ENCODE measurements around the gene TIE1. TPM values are rescaled to one million over a fixed set of nuclear protein-coding genes. Genes with fewer than 3 reads are reported as not detected.

The TIE1 gene
- total RNA-seq, 1 experiment from 2014 or later, result not detected

DNA sequence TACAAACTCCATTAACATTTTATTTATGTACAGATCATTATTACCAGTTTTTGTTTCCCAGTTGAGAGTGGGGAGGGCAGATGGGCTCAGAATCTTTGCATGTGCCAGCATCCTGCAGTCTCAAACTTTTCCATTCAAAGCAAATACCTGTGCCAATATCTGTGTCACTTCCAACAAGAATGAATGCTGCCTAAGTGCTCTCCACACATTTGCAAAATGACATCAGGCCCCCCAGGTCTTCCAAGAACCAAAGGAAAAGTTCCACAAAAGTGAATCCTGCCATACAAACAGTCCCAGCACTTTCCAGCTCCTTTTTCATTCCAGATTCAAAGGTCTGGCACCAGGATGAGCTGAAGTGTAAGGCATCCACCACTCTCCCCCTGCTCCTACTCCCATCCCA is 1.7 kb upstream of the TIE1 start:
- no peak overlapping the region for H3K27ac Mint-ChIP-seq (ENCODE audit: unreplicated experiment)
- H3K27me3 Mint-ChIP-seq (ENCODE audit: insufficient read depth, unreplicated experiment), result no peaks in the 10 kb centered on the region
- ChIA-PET CTCF (no interaction called here), POLR2A (no interaction called here)
- no peak overlapping the region for H3K4me3 Mint-ChIP-seq (ENCODE audit: unreplicated experiment)
- Histone ChIP-seq H3K36me3 (ENCODE audit: control insufficient read depth, insufficient read depth, low read length) (no peaks in the 10 kb centered on the region), H3K9me3 (no peaks in the 10 kb centered on the region), H3K4me3 (ENCODE audit: low read depth, low read length) (no peak overlapping the region), H3K4me1 (no peaks in the 10 kb centered on the region), H3K27me3 (replicated peaks; ENCODE audit: control insufficient read depth, insufficient read depth, low read length) (no peaks in the 10 kb centered on the region)
- H3K4me1 Mint-ChIP-seq (ENCODE audit: low read depth, unreplicated experiment), result peaks cover 12% of the 10 kb centered on the region
- no peak for DNase-seq
- no peaks in the 10 kb centered on the region for H3K36me3 Mint-ChIP-seq (ENCODE audit: insufficient read depth, unreplicated experiment)
- TF ChIP-seq, protein P1, sequence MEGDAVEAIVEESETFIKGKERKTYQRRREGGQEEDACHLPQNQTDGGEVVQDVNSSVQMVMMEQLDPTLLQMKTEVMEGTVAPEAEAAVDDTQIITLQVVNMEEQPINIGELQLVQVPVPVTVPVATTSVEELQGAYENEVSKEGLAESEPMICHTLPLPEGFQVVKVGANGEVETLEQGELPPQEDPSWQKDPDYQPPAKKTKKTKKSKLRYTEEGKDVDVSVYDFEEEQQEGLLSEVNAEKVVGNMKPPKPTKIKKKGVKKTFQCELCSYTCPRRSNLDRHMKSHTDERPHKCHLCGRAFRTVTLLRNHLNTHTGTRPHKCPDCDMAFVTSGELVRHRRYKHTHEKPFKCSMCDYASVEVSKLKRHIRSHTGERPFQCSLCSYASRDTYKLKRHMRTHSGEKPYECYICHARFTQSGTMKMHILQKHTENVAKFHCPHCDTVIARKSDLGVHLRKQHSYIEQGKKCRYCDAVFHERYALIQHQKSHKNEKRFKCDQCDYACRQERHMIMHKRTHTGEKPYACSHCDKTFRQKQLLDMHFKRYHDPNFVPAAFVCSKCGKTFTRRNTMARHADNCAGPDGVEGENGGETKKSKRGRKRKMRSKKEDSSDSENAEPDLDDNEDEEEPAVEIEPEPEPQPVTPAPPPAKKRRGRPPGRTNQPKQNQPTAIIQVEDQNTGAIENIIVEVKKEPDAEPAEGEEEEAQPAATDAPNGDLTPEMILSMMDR (IDR thresholded peaks at IDR 0.05; ENCODE audit: insufficient read depth in 1 of 2, low read depth in 1 of 2, low read length in 1 of 2, severe bottlenecking in 1 of 2, unreplicated experiment in 1 of 2), result no peak
- intact Hi-C loops (cut with micrococcal nuclease; ENCODE audit: unreplicated experiment), result no loop called here
- no peaks in the 10 kb centered on the region for H3K9me3 Mint-ChIP-seq (ENCODE audit: unreplicated experiment)
- BruUV-seq (replicated peaks), result no TSS peak

DNA sequence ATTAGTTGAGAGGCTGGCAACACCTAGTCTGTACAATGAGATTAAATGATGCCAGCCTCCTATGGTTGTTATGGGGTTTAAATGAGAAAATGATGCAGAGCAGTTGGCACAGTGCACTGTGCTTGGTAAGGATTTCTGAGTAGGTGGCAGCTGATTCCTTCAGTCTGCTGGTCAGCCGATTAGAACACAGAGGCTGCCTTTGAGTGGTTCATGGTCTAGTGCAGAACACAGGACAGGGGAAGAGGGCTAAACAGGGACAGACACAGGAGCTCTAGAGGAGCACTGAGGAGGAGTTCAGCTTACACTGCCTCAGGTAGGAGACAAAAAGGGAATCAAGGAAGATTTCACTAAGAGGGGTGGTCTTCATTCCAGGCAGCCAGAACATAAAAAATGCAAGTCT is 1.4 kb downstream of the TIE1 start:
- H3K27ac Mint-ChIP-seq (ENCODE audit: unreplicated experiment), result no peak overlapping the region
- TF ChIP-seq, protein P1 (IDR thresholded peaks at IDR 0.05; ENCODE audit: insufficient read depth in 1 of 2, low read depth in 1 of 2, low read length in 1 of 2, severe bottlenecking in 1 of 2, unreplicated experiment in 1 of 2), result no peak
- Histone ChIP-seq H3K9me3 (no peaks in the 10 kb centered on the region), H3K36me3 (ENCODE audit: control insufficient read depth, insufficient read depth, low read length) (no peaks in the 10 kb centered on the region), H3K4me3 (ENCODE audit: low read depth, low read length) (no peak overlapping the region), H3K27me3 (replicated peaks; ENCODE audit: control insufficient read depth, insufficient read depth, low read length) (no peaks in the 10 kb centered on the region), H3K4me1 (no peaks in the 10 kb centered on the region)
- no peaks in the 10 kb centered on the region for H3K27me3 Mint-ChIP-seq (ENCODE audit: insufficient read depth, unreplicated experiment)
- POLR2A ChIA-PET, result no interaction called here
- intact Hi-C loops (cut with micrococcal nuclease; ENCODE audit: unreplicated experiment), result no loop called here
- H3K36me3 Mint-ChIP-seq (ENCODE audit: insufficient read depth, unreplicated experiment), result no peaks in the 10 kb centered on the region
- CTCF ChIA-PET, result interaction anchor here (1.5 kb wide), 1 partner anchor 17 kb away, joined by 5 read pairs; the partner anchor contains the start of gene C1orf210
- BruUV-seq (replicated peaks), result no TSS peak
- DNase-seq, result no peak
- H3K4me3 Mint-ChIP-seq (ENCODE audit: unreplicated experiment), result no peak overlapping the region
- H3K4me1 Mint-ChIP-seq (ENCODE audit: low read depth, unreplicated experiment), result peaks cover 12% of the 10 kb centered on the region
- no peaks in the 10 kb centered on the region for H3K9me3 Mint-ChIP-seq (ENCODE audit: unreplicated experiment)

DNA sequence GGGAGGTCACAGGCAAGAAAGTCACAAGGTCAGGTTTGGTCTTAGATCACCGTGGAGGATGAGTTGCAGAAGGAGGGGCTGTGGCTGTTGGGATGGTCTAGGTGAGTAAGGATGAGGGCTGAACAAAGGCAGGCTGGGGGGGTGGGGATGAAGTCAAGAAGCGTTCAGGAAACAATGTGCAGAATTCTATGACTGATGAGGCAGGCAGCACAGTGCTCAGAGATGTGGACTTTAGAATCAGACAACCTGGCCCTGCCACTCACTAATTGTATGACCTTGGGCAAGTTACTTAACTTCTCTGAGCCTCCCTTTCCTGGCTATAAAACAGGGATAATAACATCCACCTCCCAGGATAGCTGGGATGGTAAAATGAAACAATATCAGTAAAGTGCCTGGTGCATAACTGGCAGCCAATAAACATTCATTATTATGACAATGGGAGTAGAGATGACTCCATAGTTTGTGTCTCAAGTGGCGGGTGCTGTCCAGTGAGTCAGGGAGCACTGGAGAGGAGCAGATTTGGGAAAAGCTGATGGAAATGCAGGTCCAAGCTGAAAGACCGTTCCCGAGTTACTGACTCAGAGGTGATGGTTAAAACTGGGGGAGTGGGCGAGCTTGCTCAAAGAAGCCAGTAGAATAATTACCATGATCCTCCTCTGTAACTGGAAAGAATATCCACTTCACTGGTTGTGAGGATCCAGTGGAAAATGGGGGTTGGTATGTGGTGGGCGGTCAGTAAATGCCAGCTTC is 2.1 kb downstream of the TIE1 start:
- TF ChIP-seq, protein P1 (IDR thresholded peaks at IDR 0.05; ENCODE audit: insufficient read depth in 1 of 2, low read depth in 1 of 2, low read length in 1 of 2, severe bottlenecking in 1 of 2, unreplicated experiment in 1 of 2), result no peak
- BruUV-seq (replicated peaks), result no TSS peak
- Mint-ChIP-seq H3K4me3 (ENCODE audit: unreplicated experiment) (no peak overlapping the region), H3K27ac (ENCODE audit: unreplicated experiment) (no peak overlapping the region), H3K36me3 (ENCODE audit: insufficient read depth, unreplicated experiment) (no peaks in the 10 kb centered on the region), H3K27me3 (ENCODE audit: insufficient read depth, unreplicated experiment) (no peaks in the 10 kb centered on the region), H3K4me1 (ENCODE audit: low read depth, unreplicated experiment) (peaks cover 12% of the 10 kb centered on the region), H3K9me3 (ENCODE audit: unreplicated experiment) (no peaks in the 10 kb centered on the region)
- DNase-seq, result no peak
- intact Hi-C loops (cut with micrococcal nuclease; ENCODE audit: unreplicated experiment), result no loop called here
- no peaks in the 10 kb centered on the region for H3K36me3 ChIP-seq (ENCODE audit: control insufficient read depth, insufficient read depth, low read length)
- ChIA-PET CTCF (interaction anchor here (1.5 kb wide), 1 partner anchor 17 kb away, joined by 5 read pairs; the partner anchor contains the start of gene C1orf210), POLR2A (interaction anchor here (0.7 kb wide), 1 partner anchor 189 kb away, joined by 3 read pairs; no protein-coding TSS in a partner anchor)
- no peak overlapping the region for H3K4me3 ChIP-seq (ENCODE audit: low read depth, low read length)
- no peaks in the 10 kb centered on the region for H3K4me1 ChIP-seq
- H3K9me3 ChIP-seq, result no peaks in the 10 kb centered on the region
- no peaks in the 10 kb centered on the region for H3K27me3 ChIP-seq (replicated peaks; ENCODE audit: control insufficient read depth, insufficient read depth, low read length)
